GM18511 (cell line): ENCODE measurements around the gene ZDHHC14.
A peak's percentile ranks its signal among the peaks of the same experiment; 100 is the strongest.
"Not testable (repeated sequence)": the region's sequence is repeated elsewhere in the genome, so short reads cannot be mapped to it uniquely, and the experiment has no call there.

Experiments
- ATAC-seq: cut with Tn5 transposase; IDR thresholded peaks from one replicate; pipeline ENCODE4 v1.9.1; 2021; ENCODE audit warnings: mild to moderate bottlenecking, moderate library complexity; ENCODE audit not compliant: unreplicated experiment

ZDHHC14 gene

DNA sequence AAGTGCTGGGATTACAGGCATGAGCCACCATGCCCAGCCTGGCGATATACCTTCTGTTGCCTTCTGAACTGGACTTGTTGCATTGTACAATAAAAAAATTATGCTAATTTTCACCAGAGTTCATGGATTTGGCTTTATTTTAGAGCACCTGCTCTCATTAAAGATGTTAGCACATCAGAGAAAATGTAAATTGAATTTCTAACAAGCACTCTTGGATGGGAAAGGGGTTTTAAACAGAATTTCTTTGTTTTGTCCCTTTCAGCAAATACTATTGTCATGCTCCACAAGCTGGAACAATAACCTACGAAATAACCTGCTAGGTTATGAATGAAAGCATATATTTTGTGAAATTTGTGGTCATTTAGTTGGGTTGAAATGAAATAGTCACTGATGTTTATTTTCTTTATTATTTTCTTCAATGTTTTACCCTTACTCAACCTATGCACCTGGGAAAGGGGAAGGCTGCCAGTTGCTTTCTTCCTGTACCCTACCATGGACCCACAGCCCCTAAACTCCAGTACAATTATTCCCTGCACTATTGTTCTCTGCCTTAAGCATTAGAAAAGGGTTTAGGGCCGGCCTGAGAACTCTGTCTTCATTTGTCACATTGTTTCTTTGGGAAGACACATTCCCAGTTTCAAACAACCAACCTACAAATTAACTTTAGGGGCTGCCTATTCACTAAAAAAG is 22.2 kb downstream of the ZDHHC14 start:
- ATAC-seq: no peak

DNA sequence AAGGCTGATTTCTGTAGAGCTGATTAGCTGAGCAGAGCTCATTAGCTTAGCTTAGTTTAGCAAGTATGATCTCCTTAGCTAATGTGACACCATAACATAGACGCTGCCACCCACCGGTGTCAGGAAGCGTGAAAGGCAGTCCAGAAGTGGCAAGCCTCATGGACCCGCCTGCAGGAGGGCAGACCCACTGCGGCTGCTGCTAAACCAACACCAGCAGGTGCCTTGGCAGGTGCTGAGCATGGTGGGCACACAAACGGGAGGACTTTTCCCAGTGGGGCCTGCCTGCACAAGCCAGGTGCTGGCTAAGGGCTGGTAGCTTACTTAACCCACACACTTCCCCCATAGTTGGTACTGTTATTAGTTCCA is 22.7 kb downstream of the ZDHHC14 start:
- ATAC-seq: no peak

- ATAC-seq: no peak
Observed at GRCh38 chr6:157405986-157406385, 25.0 kb downstream of the ZDHHC14 start.

GRCh38 chr6:157406661-157407060 is 25.7 kb downstream of the ZDHHC14 start:
- no peak for ATAC-seq

GRCh38 chr6:157407646-157408045 is 26.7 kb downstream of the ZDHHC14 start:
- ATAC-seq: no peak

DNA sequence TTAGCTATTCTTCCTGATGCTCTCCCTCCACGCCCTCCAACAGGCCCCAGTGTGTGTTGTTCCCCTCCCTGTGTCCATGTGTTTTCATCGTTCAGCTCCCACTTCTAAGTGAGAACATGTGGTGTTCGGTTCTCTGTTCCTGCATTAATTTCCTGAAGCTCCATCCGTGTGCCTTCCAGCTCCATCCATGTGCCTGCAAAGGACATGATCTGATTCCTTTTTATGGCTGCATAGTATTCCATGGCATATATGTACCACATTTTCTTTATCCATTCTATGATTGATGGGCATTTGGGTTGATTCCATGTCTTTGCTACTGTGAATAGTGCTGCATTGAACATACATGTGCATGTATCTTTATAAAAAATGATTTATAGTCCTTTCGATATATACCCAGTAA is 27.4 kb downstream of the ZDHHC14 start:
- not testable (repeated sequence) for ATAC-seq

- no peak for ATAC-seq
Observed at GRCh38 chr6:157410045-157410444, 29.1 kb downstream of the ZDHHC14 start.

GRCh38 chr6:157411368-157411767 is 30.4 kb downstream of the ZDHHC14 start:
- no peak for ATAC-seq

DNA sequence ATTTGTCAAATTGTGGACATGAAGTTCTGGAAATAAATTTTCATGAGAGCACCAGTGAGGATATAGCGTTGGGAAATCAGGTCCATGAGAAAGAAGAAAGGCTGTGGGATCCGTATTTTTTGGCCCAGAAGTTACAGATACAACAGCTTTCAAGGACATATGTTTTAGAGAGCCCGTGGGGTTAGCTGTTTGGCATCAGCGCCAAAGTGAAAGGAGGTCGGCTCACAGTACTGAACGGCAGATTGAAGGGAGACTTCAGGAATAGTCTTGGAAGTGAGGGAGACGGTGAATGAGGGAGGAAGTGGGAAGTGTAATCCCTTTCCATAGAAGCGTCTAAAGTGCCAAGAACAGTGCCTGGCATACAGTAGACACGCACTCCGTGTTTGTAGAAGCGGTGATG is 31.8 kb downstream of the ZDHHC14 start:
- ATAC-seq: no peak

GRCh38 chr6:157420497-157420896 is 39.5 kb downstream of the ZDHHC14 start:
- no peak for ATAC-seq

GRCh38 chr6:157424491-157425020 is 43.6 kb downstream of the ZDHHC14 start:
- no peak for ATAC-seq

DNA sequence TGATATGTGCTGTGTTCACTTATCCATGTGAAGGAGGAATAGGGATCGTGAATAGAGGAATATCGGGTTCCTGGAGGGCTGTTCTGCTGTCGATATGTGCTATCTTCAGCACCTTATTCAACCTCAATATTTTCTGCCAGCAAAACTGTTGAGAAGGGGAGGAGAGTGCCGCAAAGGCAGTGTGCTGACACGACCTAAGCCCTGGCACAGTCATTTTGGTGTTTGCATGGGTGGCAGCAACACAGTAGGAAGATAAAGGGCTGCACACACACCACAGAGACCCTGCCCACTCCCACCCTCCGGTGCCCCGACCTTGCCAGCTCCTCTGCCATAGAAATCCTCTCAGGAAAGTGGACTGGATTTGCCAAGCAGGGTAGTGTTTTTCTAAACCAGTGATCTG is 47.0 kb downstream of the ZDHHC14 start:
- no peak for ATAC-seq

GRCh38 chr6:157428427-157429202 is 47.6 kb downstream of the ZDHHC14 start:
- no peak for ATAC-seq

GRCh38 chr6:157429248-157429647 is 48.3 kb downstream of the ZDHHC14 start:
- no peak for ATAC-seq

- ATAC-seq: peak; percentile 61
Observed at GRCh38 chr6:157430834-157431233, 49.8 kb downstream of the ZDHHC14 start.

GRCh38 chr6:157432231-157432891 is 51.4 kb downstream of the ZDHHC14 start:
- no peak for ATAC-seq

DNA sequence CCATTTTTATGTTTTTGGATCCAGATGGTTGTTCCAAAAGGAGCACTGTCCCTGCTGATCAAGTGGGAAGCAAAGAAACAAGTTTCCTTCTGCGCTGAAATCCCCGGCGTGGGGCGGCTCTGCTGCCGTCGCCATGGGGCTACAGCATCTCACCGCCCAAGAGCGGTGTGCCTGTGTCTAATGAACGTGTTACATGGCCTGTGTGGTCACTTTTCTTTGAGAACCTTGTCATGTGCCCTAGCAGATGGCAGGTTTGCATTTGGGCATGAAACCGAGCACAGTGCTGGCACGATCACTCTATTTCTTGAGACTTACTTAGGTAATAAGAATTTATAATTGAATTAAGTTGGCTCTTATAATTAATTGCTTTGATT is 51.9 kb downstream of the ZDHHC14 start:
- ATAC-seq: no peak

GRCh38 chr6:157433678-157434081 is 52.7 kb downstream of the ZDHHC14 start:
- no peak for ATAC-seq

DNA sequence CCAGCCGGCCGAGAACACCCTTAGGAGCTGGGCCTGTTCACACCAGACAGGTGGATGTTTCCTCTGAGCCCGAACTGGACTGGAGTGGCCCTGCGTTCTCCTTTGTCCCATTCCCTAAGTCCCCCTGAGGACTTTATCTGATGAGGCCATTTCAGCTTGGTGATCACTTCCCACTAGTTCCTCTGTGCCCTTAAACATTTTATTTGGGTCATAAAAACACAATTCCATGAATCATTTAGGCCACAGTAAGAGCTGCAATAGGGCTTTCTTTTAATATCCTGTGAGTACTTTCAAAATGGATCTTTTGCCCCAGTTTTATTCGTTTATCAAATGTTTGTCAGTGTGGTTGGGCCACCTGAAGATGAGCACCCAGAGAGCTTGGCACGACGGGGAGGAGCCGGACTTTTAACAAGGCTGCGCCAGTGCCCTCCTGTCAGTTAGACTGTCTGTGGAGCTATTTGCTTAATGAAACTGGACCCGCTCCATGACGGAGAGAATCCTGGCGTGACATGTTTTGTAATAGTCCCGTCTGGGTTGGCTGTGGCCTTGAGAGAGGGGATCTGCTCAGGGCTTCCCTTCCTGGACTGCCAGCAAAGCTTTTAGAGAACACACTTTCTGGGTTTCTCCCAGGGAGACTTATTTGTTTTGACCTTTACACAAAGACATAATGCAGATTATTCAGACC is 53.5 kb downstream of the ZDHHC14 start:
- ATAC-seq: no peak

DNA sequence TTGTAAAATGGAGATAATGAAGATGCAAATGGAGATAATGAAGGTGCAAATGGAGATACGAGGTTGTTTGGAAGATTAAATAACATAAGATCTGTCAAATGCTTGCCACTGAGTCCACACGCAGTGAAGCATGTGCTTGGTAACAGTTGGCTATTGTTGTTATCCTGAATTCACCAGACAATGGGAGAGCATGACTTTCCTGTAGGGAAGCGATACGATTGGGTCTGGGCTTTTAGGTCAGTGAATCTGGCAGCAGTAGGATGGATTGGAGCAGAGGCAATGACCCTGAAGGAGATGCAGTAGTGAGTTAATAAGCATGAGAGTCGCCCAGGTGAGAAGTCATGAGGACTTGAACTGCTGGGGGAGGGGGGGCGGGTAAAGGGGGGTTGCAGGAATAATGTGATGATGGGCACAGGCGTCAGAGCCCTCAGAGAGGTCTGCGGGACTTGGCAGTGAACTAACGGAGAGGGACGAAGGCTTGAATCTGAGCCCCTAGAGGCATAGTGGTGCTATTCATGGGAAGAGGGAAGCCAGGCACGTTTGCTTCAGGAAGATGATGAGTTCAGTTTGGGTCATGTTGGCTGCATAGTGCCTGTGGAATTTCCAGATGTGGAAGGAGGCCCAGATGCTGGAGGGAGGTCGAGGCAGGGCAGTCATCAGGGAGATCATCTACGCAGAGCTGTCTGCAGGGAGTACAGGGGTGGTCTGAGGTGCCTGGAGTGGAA is 55.4 kb downstream of the ZDHHC14 start:
- no peak for ATAC-seq

DNA sequence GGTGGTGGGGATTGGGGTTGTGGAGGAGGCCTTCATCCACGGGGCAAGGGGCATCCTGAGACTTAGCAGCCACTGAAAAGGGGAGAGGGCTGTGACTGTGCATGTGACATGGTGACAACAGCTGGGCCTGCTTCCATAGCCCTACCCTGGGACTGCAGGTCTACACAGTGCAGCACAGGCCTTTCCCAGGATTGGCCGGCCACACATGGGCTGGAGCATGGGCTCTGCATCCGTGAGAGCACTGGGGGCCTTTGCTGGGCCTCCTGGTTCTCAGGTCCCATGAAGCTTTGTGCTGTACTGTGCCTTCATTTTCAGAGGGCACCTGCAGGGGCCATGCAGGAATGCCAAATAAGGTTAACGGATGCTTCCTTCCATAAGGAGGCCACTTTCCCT is 56.0 kb downstream of the ZDHHC14 start:
- ATAC-seq: no peak
